Fibroblast of the aortic adventitia (primary cell): Measurements from ENCODE around the gene IGF1R. TPM values are rescaled to one million over a fixed set of nuclear protein-coding genes. Genes with fewer than 3 reads are reported as not detected.

Experiments
- DNase-seq: peaks from one replicate; pipeline ENCODE4 v3.0.0-alpha.2; 2010; ENCODE audit warnings: low read depth
- H3K4me3 ChIP-seq: 2 replicates; pipeline ENCODE4 v1.5.1; 2011; ENCODE audit warnings: low read depth, mild to moderate bottlenecking, control low read depth, low read length, moderate library complexity
- total RNA-seq: library from RNA; depleted of rRNA; stranded (reverse); fragments of >200 nt; gene quantifications from 2 replicates; pipeline ENCODE4 v1.2.3, GENCODE V29; 2012; ENCODE audit warnings: low replicate concordance
- TF ChIP-seq, protein P1 (sequence below): IDR thresholded peaks from 2 replicates; pipeline ENCODE4 v1.5.1; 2011; ENCODE audit warnings: mild to moderate bottlenecking, low read length, control low read depth, inconsistent platforms; ENCODE audit not compliant: insufficient read depth

Gene IGF1R
- total RNA-seq, 1 donor: 45.6 TPM

DNA sequence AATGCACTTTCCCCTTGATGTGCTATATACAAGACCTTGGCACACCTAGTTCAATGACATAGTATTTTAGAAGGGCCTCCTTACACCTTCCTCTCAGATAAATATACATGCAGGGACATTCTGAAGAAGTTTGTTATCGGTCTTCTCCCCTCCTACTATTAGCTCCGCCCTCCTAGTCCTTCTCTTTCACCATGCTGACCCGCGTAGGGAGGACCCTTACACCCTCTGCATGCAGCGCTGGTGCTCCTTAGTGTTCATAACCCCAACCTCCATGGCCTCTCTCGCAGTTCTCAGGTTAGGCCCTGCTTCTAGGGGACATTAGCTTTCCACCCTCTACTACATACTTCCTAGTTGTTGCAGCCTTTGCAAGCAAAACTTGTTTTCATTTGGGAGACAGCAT lies 212.8 kb downstream of the IGF1R start:
- no peak for DNase-seq
- H3K4me3 ChIP-seq: no peak overlapping the region
- TF ChIP-seq, protein P1, sequence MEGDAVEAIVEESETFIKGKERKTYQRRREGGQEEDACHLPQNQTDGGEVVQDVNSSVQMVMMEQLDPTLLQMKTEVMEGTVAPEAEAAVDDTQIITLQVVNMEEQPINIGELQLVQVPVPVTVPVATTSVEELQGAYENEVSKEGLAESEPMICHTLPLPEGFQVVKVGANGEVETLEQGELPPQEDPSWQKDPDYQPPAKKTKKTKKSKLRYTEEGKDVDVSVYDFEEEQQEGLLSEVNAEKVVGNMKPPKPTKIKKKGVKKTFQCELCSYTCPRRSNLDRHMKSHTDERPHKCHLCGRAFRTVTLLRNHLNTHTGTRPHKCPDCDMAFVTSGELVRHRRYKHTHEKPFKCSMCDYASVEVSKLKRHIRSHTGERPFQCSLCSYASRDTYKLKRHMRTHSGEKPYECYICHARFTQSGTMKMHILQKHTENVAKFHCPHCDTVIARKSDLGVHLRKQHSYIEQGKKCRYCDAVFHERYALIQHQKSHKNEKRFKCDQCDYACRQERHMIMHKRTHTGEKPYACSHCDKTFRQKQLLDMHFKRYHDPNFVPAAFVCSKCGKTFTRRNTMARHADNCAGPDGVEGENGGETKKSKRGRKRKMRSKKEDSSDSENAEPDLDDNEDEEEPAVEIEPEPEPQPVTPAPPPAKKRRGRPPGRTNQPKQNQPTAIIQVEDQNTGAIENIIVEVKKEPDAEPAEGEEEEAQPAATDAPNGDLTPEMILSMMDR: no peak

DNA sequence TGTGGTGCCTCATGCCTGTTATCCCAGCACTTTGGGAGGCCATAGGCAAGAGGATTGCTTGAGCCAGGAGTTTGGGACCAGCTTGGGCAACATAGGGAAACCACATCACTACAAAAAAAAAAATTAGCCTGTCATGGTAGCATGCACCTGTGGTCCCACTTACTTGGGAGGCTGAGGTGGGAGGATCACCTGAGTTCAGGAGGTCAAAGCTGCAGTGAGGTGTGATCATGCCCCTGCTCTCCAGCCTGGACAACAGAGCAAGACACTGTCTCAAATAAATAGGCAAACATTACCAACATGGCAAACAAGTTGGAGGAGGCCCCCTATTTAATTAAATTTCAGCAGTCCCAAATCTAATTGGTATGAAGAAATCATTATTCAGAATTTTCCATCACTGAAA lies 215.6 kb downstream of the IGF1R start:
- DNase-seq: no peak
- no peak overlapping the region for H3K4me3 ChIP-seq

DNA sequence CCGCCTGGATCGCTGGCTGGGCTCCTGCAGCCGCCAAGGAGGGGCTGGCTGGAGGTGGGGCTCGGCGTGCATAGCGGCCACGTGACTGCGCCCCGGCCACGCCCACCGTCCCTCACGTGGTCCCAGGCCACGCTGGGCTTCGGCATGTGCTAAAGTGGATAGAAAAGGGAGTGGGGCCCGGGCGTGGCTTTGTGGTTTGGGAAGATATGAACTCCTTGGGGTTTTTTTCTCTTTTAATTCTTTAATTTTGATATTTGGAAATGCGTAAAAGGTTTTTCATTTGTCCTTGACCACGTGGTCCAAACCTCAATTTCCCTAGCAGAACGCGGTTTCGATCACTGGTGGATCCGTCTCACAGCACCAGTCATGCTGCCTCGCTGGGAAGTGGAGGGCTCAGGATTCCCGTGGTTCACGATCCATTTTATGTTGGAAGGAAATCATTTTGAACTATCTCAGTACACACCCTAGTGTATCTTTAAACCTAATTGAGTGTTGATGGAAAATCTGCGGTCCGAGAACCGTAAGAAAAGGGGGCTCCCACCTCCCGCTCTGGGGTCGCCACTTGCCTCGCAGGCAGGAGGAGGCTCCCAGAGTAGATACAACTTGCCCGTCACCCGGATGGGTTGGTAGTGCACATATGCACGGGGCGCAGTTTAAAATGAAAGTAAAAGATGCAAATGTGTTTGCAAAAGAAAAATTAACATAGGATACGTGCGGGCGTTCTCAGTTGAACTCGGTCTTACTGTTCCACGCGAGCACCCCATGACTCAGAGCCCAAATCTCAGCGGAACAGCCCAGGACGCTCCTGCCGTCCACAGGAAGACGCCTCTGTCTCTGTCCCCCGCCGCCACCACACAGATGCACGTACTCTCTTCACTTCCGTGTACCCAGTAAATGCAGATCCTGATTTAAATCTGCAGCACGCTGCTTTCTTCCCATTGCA lies 217.3 kb downstream of the IGF1R start:
- H3K4me3 ChIP-seq: peak overlapping the region; percentile 64
- DNase-seq: peak; percentile 77
- TF ChIP-seq, protein P1: no peak

More for the DNA sequence above, 215.6 kb downstream of the IGF1R start:
- TF ChIP-seq, protein P1: no peak

DNA sequence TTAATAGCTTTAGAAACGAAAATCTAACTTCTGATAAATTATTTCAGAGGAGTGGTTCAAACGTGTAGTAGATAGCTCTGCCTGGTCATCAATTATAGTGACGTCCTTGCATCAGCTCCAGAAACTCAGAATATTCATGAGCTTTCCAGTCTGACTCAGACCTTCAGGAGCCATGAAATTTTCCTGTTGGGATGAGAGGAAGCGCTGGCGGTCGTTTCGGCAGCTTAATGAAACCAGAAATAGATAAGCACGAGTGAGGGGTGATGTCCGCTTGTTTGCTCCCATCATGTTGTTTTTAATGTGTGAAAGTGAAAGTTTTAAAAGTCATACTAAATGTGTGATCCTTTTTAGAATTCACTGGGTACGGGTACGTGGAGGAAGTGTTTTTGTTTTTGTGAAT lies 218.2 kb downstream of the IGF1R start:
- H3K4me3 ChIP-seq: peak overlapping the region; percentile 64
- TF ChIP-seq, protein P1: no peak
- DNase-seq: peak; percentile 79

DNA sequence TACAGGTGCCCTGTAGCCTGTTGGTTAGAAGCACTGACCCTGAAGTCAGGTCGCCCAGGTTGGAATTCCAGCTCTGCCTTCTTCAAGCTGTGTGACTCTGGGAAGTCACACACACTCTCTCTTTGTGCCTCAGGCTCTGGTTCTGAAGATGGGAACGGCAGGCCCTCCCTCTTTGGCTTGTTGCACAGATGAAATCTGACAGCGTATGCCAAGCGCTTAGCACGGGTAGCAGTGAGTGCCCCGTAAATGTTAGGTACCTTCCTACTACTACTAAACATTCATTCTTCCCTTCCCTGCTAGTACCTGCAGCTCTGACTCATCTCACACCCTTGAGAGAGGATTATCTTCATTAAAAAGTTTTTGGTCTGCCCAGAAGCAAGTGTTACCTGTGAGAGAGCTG lies 220.2 kb downstream of the IGF1R start:
- H3K4me3 ChIP-seq: no peak overlapping the region
- DNase-seq: no peak
- TF ChIP-seq, protein P1: no peak

DNA sequence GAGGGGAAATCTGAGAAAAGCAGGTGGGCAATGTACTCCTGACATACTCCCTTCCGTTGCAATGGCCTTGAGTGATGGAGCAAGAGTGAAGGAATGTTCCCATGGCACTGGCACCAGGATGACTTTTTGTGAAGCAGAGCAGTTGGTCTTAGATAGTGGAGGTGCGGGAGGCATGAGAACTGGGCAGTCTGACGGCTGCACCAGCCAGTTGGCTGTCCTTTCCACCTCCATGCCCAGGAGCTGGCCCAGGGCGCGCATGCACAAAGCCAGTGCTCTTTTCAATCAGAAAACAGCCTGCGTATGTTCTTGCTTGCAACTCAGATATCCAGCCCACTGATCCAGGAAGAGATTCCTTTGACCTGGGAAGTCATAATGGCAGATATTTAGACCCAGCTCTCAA lies 222.4 kb downstream of the IGF1R start:
- no peak overlapping the region for H3K4me3 ChIP-seq
- DNase-seq: no peak
- TF ChIP-seq, protein P1: no peak
